Vagina (tissue), 2 donors: ENCODE results near the gene TNFRSF21. TPM values are rescaled to one million over a fixed set of nuclear protein-coding genes. Genes with fewer than 3 reads are reported as not detected.

Experiments used
- DNase-seq, 2 donors: peaks; one replicate each; pipeline ENCODE4 v3.0.0-alpha.2; 2017; ENCODE audit errors: extremely low spot score in 2 of 2
- H3K27ac ChIP-seq: fragments of 200-600 bp; sonication (generic); one replicate; pipeline ENCODE4 v1.5.1; 2019
- H3K27me3 ChIP-seq: fragments of 200-600 bp; sonication (generic); one replicate; pipeline ENCODE4 v1.5.1; 2019
- H3K36me3 ChIP-seq, 2 donors: fragments of 200-600 bp; sonication (generic); one replicate each; pipeline ENCODE4 v1.5.1; 2017 to 2019
- H3K4me1 ChIP-seq: fragments of 200-600 bp; sonication (generic); one replicate; pipeline ENCODE4 v1.5.1; 2019
- H3K4me3 ChIP-seq, 2 donors: fragments of 200-600 bp; sonication (generic); 1 replicate in 1 of 2; 2 replicates in 1 of 2; pipeline ENCODE4 v1.5.1; 2016 to 2019
- H3K9me3 ChIP-seq: fragments of 200-600 bp; sonication (generic); one replicate; pipeline ENCODE4 v1.5.1; 2019
- CTCF ChIP-seq, 3 experiments: fragments of 450-650 bp in 2 of 3; fragments of 200-600 bp in 1 of 3; sonication (generic) in 1 of 3; IDR thresholded peaks; one replicate each; pipeline ENCODE4 v1.5.1; 2017 to 2019; ENCODE audit warnings: antibody characterized with exemption in 3 of 3, mild to moderate bottlenecking in 2 of 3, moderate library complexity in 2 of 3
- POLR2A ChIP-seq, 2 donors: fragments of 450-650 bp; IDR thresholded peaks; one replicate each; pipeline ENCODE4 v1.6.1; 2017; ENCODE audit warnings: antibody characterized with exemption in 2 of 2, mild to moderate bottlenecking in 2 of 2, moderate library complexity in 2 of 2
- POLR2AphosphoS5 ChIP-seq, 2 donors: sonication (generic); formaldehyde crosslinking; IDR thresholded peaks; one replicate each; pipeline ENCODE4 v1.9.0; 2017; ENCODE audit warnings: antibody characterized with exemption in 2 of 2, mild to moderate bottlenecking in 2 of 2, low read depth in 1 of 2; ENCODE audit not compliant: insufficient read depth in 1 of 2
- intact Hi-C: fragments of 100-400 bp; cut with DNase I; formaldehyde crosslinking; loops from one replicate; pipeline ENCODE4 v1.15.1; 2023
- total RNA-seq: library from RNA; depleted of rRNA; stranded (reverse); fragments of >200 nt; gene quantifications from one replicate; pipeline ENCODE4 v1.2.3, GENCODE V29; 2016

Gene TNFRSF21
- total RNA-seq, 1 donor from 2014 or later, result 30.4 TPM

- no peak for TF ChIP-seq POLR2AphosphoS5 (IDR thresholded peaks at IDR 0.05; ENCODE audit: insufficient read depth in 1 of 2, low read depth in 1 of 2)
- TF ChIP-seq CTCF (IDR thresholded peaks at IDR 0.05), result no peak
- no peak for TF ChIP-seq POLR2A (IDR thresholded peaks at IDR 0.05)
- Histone ChIP-seq H3K4me3 (no peak overlapping the region), H3K4me1 (peaks cover 13% of the 10 kb centered on the region), H3K9me3 (no peaks in the 10 kb centered on the region), H3K27ac (no peak overlapping the region), H3K27me3 (no peaks in the 10 kb centered on the region), H3K36me3 (no peaks in the 10 kb centered on the region)
- intact Hi-C loops, result no loop called here
- no peak for DNase-seq
Measured at GRCh38 chr6:47239546-47239945, 70.2 kb downstream of the TNFRSF21 start.

DNA sequence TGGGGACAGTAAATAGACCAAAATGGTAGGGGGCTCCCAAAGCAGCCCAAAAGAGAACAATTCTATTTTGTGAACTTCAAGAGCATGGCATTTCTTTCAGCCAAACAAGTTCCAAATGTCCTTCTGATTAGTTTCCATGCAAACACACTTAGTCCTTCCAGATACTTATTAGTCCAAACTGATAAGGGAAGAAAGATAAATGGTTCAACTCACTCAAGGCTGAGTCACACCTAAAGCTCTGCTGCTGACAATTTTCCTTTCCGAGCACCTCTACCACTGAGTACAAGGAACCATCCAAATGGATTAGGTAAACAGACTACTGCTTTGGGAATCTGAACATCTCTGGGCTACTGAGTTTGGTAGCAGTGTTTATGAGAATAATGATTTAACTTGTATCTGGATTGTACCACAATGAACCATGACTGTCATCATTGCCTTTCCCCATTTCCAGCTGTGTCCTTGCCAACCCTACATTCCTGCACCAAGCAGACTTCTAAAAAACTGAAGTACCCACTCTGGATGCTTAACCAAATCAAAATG is 71.2 kb downstream of the TNFRSF21 start:
- no peak for DNase-seq
- H3K27me3 ChIP-seq, result no peaks in the 10 kb centered on the region
- no peaks in the 10 kb centered on the region for H3K9me3 ChIP-seq
- H3K27ac ChIP-seq, result no peak overlapping the region
- H3K4me1 ChIP-seq, result peaks cover 13% of the 10 kb centered on the region
- no peak for TF ChIP-seq CTCF (IDR thresholded peaks at IDR 0.05)
- no peak for TF ChIP-seq POLR2AphosphoS5 (IDR thresholded peaks at IDR 0.05; ENCODE audit: insufficient read depth in 1 of 2, low read depth in 1 of 2)
- TF ChIP-seq POLR2A (IDR thresholded peaks at IDR 0.05), result no peak
- no peaks in the 10 kb centered on the region for H3K36me3 ChIP-seq
- H3K4me3 ChIP-seq, result no peak overlapping the region
- intact Hi-C loops, result no loop called here

GRCh38 chr6:47237196-47237595 is 72.5 kb downstream of the TNFRSF21 start:
- DNase-seq, result no peak
- peaks cover 4% of the 10 kb centered on the region for H3K4me1 ChIP-seq
- no peaks in the 10 kb centered on the region for H3K36me3 ChIP-seq
- H3K9me3 ChIP-seq, result no peaks in the 10 kb centered on the region
- H3K27ac ChIP-seq, result no peak overlapping the region
- intact Hi-C loops, result no loop called here
- TF ChIP-seq POLR2A (IDR thresholded peaks at IDR 0.05), result no peak
- TF ChIP-seq CTCF (IDR thresholded peaks at IDR 0.05), result no peak
- no peak for TF ChIP-seq POLR2AphosphoS5 (IDR thresholded peaks at IDR 0.05; ENCODE audit: insufficient read depth in 1 of 2, low read depth in 1 of 2)
- H3K27me3 ChIP-seq, result no peaks in the 10 kb centered on the region
- no peak overlapping the region for H3K4me3 ChIP-seq

- Histone ChIP-seq H3K4me3 (no peak overlapping the region), H3K36me3 (no peaks in the 10 kb centered on the region), H3K27me3 (no peaks in the 10 kb centered on the region), H3K27ac (no peak overlapping the region), H3K4me1 (no peaks in the 10 kb centered on the region), H3K9me3 (no peaks in the 10 kb centered on the region)
- DNase-seq, result no peak
- intact Hi-C loops, result no loop called here
- TF ChIP-seq POLR2A (IDR thresholded peaks at IDR 0.05), result no peak
- no peak for TF ChIP-seq POLR2AphosphoS5 (IDR thresholded peaks at IDR 0.05; ENCODE audit: insufficient read depth in 1 of 2, low read depth in 1 of 2)
- TF ChIP-seq CTCF (IDR thresholded peaks at IDR 0.05), result no peak
Measured at GRCh38 chr6:47235964-47236760, 73.5 kb downstream of the TNFRSF21 start.

DNA sequence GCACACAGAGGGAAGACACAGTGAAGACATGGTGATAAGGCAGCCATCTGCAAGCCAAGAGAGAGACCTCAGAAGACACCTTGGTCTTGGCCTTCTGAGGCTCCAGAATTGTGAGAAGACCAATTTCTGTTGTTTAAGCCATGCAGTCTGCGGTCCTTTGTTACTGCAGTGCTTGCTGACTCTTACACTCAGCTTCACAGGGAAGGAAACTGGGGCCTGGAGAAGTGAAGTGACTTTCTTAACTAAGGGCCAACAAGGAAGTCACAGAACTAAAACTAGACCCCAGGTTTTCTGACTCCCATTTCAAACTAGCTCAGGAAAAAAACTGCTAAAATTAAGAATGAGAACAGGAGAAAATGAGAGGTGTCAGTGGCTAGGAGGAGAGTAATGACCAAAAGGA is 74.3 kb downstream of the TNFRSF21 start:
- intact Hi-C loops, result no loop called here
- Histone ChIP-seq H3K9me3 (no peaks in the 10 kb centered on the region), H3K4me1 (no peaks in the 10 kb centered on the region), H3K4me3 (no peak overlapping the region), H3K36me3 (no peaks in the 10 kb centered on the region), H3K27ac (no peak overlapping the region), H3K27me3 (no peaks in the 10 kb centered on the region)
- no peak for DNase-seq
- TF ChIP-seq POLR2AphosphoS5 (IDR thresholded peaks at IDR 0.05; ENCODE audit: insufficient read depth in 1 of 2, low read depth in 1 of 2), result no peak
- TF ChIP-seq CTCF (IDR thresholded peaks at IDR 0.05), result no peak
- no peak for TF ChIP-seq POLR2A (IDR thresholded peaks at IDR 0.05)
